Measurements from ENCODE around the gene GDE1. TPM values are rescaled to one million over a fixed set of nuclear protein-coding genes. Genes with fewer than 3 reads are reported as not detected.
A peak's percentile ranks its signal among the peaks of the same experiment; 100 is the strongest.

GDE1 gene
- total RNA-seq, 2 experiments from 2014 or later: 19.7 to 25.9 TPM

GRCh38 chr16:19505600-19506303 is 16.1 kb downstream of the GDE1 start:
- ATAC-seq (no peak), DNase-seq (no peak)
- H3K27ac Mint-ChIP-seq: no peak overlapping the region
- CTCF ChIA-PET: no interaction called here
- no peaks in the 10 kb centered on the region for H3K9me3 Mint-ChIP-seq (ENCODE audit: insufficient read depth)
- POLR2A ChIA-PET: no interaction called here
- no peaks in the 10 kb centered on the region for H3K27me3 Mint-ChIP-seq (ENCODE audit: low read depth)
- H3K4me1 Mint-ChIP-seq (ENCODE audit: low read depth): peaks cover 7% of the 10 kb centered on the region
- no peak overlapping the region for H3K4me3 Mint-ChIP-seq
- peaks cover 39% of the 10 kb centered on the region for H3K36me3 Mint-ChIP-seq (ENCODE audit: low read depth)

- ChIA-PET CTCF (interaction anchor here (0.6 to 4.1 kb wide), 19 partner anchors 9 to 418 kb away, joined by 3 to 44 read pairs (median 7); partner anchors contain the start of genes CCP110, GDE1 and VPS35L), POLR2A (no interaction called here)
- Mint-ChIP-seq H3K4me3 (no peak overlapping the region), H3K9me3 (ENCODE audit: insufficient read depth) (no peaks in the 10 kb centered on the region), H3K27ac (no peak overlapping the region), H3K36me3 (ENCODE audit: low read depth) (peaks cover 45% of the 10 kb centered on the region), H3K27me3 (ENCODE audit: low read depth) (no peaks in the 10 kb centered on the region), H3K4me1 (ENCODE audit: low read depth) (peaks cover 7% of the 10 kb centered on the region)
- peak; percentile 15 for DNase-seq
- ATAC-seq: no peak
Measured at GRCh38 chr16:19503461-19504075, 18.3 kb downstream of the GDE1 start.

GRCh38 chr16:19502395-19503131 is 19.3 kb downstream of the GDE1 start:
- Mint-ChIP-seq H3K9me3 (ENCODE audit: insufficient read depth) (no peaks in the 10 kb centered on the region), H3K27ac (no peak overlapping the region), H3K4me3 (no peak overlapping the region), H3K4me1 (ENCODE audit: low read depth) (peaks cover 7% of the 10 kb centered on the region), H3K36me3 (ENCODE audit: low read depth) (peaks cover 47% of the 10 kb centered on the region), H3K27me3 (ENCODE audit: low read depth) (no peaks in the 10 kb centered on the region)
- peak; percentile 82 for DNase-seq
- ChIA-PET CTCF (interaction anchor here (0.6 to 4.1 kb wide), 28 partner anchors 8 to 1668 kb away, joined by 3 to 44 read pairs (median 3); partner anchors contain the start of genes CCP110, GDE1 and VPS35L), POLR2A (interaction anchor here (0.6 kb wide), 1 partner anchor 20 kb away, joined by 3 read pairs; no protein-coding TSS in a partner anchor)
- ATAC-seq: peak; percentile 79

GRCh38 chr16:19499481-19499880 is 22.4 kb downstream of the GDE1 start:
- Mint-ChIP-seq H3K27me3 (ENCODE audit: low read depth) (no peaks in the 10 kb centered on the region), H3K27ac (no peak overlapping the region), H3K9me3 (ENCODE audit: insufficient read depth) (no peaks in the 10 kb centered on the region), H3K4me1 (ENCODE audit: low read depth) (peaks cover 3% of the 10 kb centered on the region), H3K36me3 (ENCODE audit: low read depth) (peaks cover 32% of the 10 kb centered on the region), H3K4me3 (no peak overlapping the region)
- DNase-seq: no peak
- POLR2A ChIA-PET: no interaction called here
- CTCF ChIA-PET: interaction anchor here (1.1 kb wide), 1 partner anchor 110 kb away, joined by 3 read pairs; no protein-coding TSS in a partner anchor
- no peak for ATAC-seq

GRCh38 chr16:19499006-19499405 is 22.9 kb downstream of the GDE1 start:
- ATAC-seq: no peak
- POLR2A ChIA-PET: no interaction called here
- CTCF ChIA-PET: no interaction called here
- Mint-ChIP-seq H3K27me3 (ENCODE audit: low read depth) (no peaks in the 10 kb centered on the region), H3K4me1 (ENCODE audit: low read depth) (peaks cover 4% of the 10 kb centered on the region), H3K9me3 (ENCODE audit: insufficient read depth) (no peaks in the 10 kb centered on the region), H3K4me3 (no peak overlapping the region), H3K27ac (no peak overlapping the region), H3K36me3 (ENCODE audit: low read depth) (peaks cover 29% of the 10 kb centered on the region)
- DNase-seq: no peak

- Mint-ChIP-seq H3K9me3 (ENCODE audit: insufficient read depth) (no peaks in the 10 kb centered on the region), H3K4me3 (no peak overlapping the region), H3K36me3 (ENCODE audit: low read depth) (peaks cover 16% of the 10 kb centered on the region), H3K4me1 (ENCODE audit: low read depth) (peaks cover 13% of the 10 kb centered on the region), H3K27ac (no peak overlapping the region), H3K27me3 (ENCODE audit: low read depth) (no peaks in the 10 kb centered on the region)
- DNase-seq: no peak
- ChIA-PET POLR2A (no interaction called here), CTCF (no interaction called here)
- no peak for ATAC-seq
Measured at GRCh38 chr16:19497176-19497575, 24.7 kb downstream of the GDE1 start.

- Mint-ChIP-seq H3K27me3 (ENCODE audit: low read depth) (no peaks in the 10 kb centered on the region), H3K4me1 (ENCODE audit: low read depth) (peaks cover 13% of the 10 kb centered on the region), H3K9me3 (ENCODE audit: insufficient read depth) (no peaks in the 10 kb centered on the region), H3K4me3 (no peak overlapping the region), H3K27ac (no peak overlapping the region), H3K36me3 (ENCODE audit: low read depth) (no peaks in the 10 kb centered on the region)
- ATAC-seq (no peak), DNase-seq (no peak)
- CTCF ChIA-PET: interaction anchor here (2.3 kb wide), 1 partner anchor 12 kb away, joined by 7 read pairs; no protein-coding TSS in a partner anchor
- POLR2A ChIA-PET: no interaction called here
Measured at GRCh38 chr16:19490619-19491018, 31.3 kb downstream of the GDE1 start.

GRCh38 chr16:19488213-19488640 is 33.7 kb downstream of the GDE1 start:
- no peak overlapping the region for H3K27ac Mint-ChIP-seq
- ChIA-PET POLR2A (no interaction called here), CTCF (no interaction called here)
- H3K4me3 Mint-ChIP-seq: no peak overlapping the region
- no peaks in the 10 kb centered on the region for H3K36me3 Mint-ChIP-seq (ENCODE audit: low read depth)
- no peak for ATAC-seq
- DNase-seq: no peak
- peaks cover 1% of the 10 kb centered on the region for H3K4me1 Mint-ChIP-seq (ENCODE audit: low read depth)
- no peaks in the 10 kb centered on the region for H3K9me3 Mint-ChIP-seq (ENCODE audit: insufficient read depth)
- peaks cover under 1% of the 10 kb centered on the region for H3K27me3 Mint-ChIP-seq (ENCODE audit: low read depth)

- Mint-ChIP-seq H3K4me1 (ENCODE audit: low read depth) (no peaks in the 10 kb centered on the region), H3K36me3 (ENCODE audit: low read depth) (no peaks in the 10 kb centered on the region), H3K27me3 (ENCODE audit: low read depth) (peaks cover 2% of the 10 kb centered on the region), H3K4me3 (no peak overlapping the region), H3K27ac (no peak overlapping the region), H3K9me3 (ENCODE audit: insufficient read depth) (no peaks in the 10 kb centered on the region)
- ChIA-PET POLR2A (no interaction called here), CTCF (no interaction called here)
- no peak for DNase-seq
- ATAC-seq: no peak
Measured at GRCh38 chr16:19486750-19487325, 35.1 kb downstream of the GDE1 start.

- H3K36me3 Mint-ChIP-seq (ENCODE audit: low read depth): no peaks in the 10 kb centered on the region
- no peak overlapping the region for H3K27ac Mint-ChIP-seq
- no peak overlapping the region for H3K4me3 Mint-ChIP-seq
- CTCF ChIA-PET: no interaction called here
- H3K9me3 Mint-ChIP-seq (ENCODE audit: insufficient read depth): no peaks in the 10 kb centered on the region
- ATAC-seq: no peak
- no peak for DNase-seq
- no peaks in the 10 kb centered on the region for H3K4me1 Mint-ChIP-seq (ENCODE audit: low read depth)
- peaks cover 4% of the 10 kb centered on the region for H3K27me3 Mint-ChIP-seq (ENCODE audit: low read depth)
- POLR2A ChIA-PET: no interaction called here
Measured at GRCh38 chr16:19486051-19486450, 35.8 kb downstream of the GDE1 start.

- Mint-ChIP-seq H3K36me3 (ENCODE audit: low read depth) (no peaks in the 10 kb centered on the region), H3K27ac (no peak overlapping the region), H3K4me3 (no peak overlapping the region), H3K4me1 (ENCODE audit: low read depth) (no peaks in the 10 kb centered on the region), H3K9me3 (ENCODE audit: insufficient read depth) (no peaks in the 10 kb centered on the region), H3K27me3 (ENCODE audit: low read depth) (peaks cover 5% of the 10 kb centered on the region)
- ATAC-seq: no peak
- POLR2A ChIA-PET: no interaction called here
- no peak for DNase-seq
- CTCF ChIA-PET: no interaction called here
Measured at GRCh38 chr16:19485611-19486010, 36.3 kb downstream of the GDE1 start.

- CTCF ChIA-PET: no interaction called here
- H3K4me3 Mint-ChIP-seq: no peak overlapping the region
- no peaks in the 10 kb centered on the region for H3K36me3 Mint-ChIP-seq (ENCODE audit: low read depth)
- no peak for ATAC-seq
- H3K27ac Mint-ChIP-seq: no peak overlapping the region
- DNase-seq: no peak
- H3K27me3 Mint-ChIP-seq (ENCODE audit: low read depth): peaks cover 5% of the 10 kb centered on the region
- no peaks in the 10 kb centered on the region for H3K9me3 Mint-ChIP-seq (ENCODE audit: insufficient read depth)
- H3K4me1 Mint-ChIP-seq (ENCODE audit: low read depth): no peaks in the 10 kb centered on the region
- POLR2A ChIA-PET: no interaction called here
Measured at GRCh38 chr16:19484096-19484495, 37.8 kb downstream of the GDE1 start.

All from activated CD8-positive, alpha-beta T cell treated with anti-CD3 and anti-CD28 coated beads, Interleukin-2, amount 10 ng/mL, durations not matched to agents 7 days and 5 days (primary cell).